Stimulated activated CD8-positive, alpha-beta memory T cell treated with anti-CD3 and anti-CD28 coated beads, Interleukin-7, amount 100 ng/mL, for 4 hours (primary cell): ENCODE measurements around the gene MUSTN1.

Source experiments
- DNase-seq, 2 donors: peaks; one replicate each; pipeline ENCODE4 v3.0.0-alpha.2; 2020; ENCODE audit warnings: low read depth in 2 of 2

Gene MUSTN1

DNA sequence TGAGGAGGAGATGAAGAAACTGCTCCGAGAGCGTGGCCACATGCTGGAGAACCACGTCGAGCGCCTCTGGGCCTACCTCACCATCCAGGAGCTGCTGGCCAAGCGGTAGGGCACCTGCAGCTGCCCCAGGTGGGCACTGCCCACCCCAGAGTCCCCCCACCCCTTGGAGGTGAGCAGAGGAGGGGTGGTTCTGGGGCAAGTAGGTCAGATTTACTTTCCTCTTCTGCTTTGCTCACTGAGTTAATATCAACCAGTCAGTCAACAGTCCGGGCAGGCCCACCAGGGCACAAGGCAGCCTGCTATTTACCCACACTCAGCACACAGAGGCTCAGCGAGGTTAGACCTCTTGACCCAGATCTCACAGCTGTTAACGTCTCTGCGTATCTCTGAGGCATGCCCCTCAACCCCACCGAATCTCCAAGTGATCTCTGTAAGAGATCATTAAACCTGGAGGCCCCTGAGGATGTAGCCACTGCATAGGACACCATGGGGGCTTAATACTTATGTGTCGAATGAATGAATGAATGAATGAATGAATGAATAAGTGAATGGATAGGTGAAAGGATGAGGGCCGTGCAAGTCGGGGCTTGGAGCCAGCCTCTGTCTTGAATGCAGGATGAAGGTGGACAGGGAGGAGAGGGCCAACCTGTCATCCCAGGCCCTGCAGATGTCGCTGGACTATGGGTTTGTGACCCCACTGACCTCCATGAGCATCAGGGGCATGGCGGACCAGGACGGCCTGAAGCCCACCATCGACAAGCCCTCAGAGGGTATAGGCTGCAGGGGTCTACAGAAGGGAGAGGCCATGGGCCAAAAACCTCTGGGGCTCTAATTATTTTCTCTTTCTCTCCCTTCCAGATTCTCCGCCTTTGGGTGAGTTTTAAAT is 48.2 kb downstream of the MUSTN1 start:
- DNase-seq: no peak

- no peak for DNase-seq
Observed at GRCh38 chr3:52784931-52785590, 49.8 kb downstream of the MUSTN1 start.

- DNase-seq: no peak
Observed at GRCh38 chr3:52784021-52784621, 50.7 kb downstream of the MUSTN1 start.

DNA sequence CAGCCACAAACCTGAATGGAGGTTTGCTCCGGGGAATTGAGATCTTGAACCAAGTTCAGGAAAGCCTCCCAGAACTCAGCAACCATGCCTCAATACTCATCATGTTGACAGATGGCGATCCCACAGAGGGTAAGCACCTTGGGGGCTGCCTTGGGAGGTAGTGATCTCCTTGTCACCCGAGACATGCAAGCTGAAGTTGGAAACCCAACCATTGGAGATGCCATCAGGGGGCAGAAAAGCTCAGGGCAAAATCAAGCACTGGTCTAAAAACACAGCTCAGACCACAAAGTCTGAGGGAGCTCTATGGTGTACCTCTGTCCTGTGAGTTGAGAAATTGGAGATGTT is 51.6 kb downstream of the MUSTN1 start:
- DNase-seq: no peak
